Neuronal stem cell (in vitro differentiated cells): ENCODE measurements around the gene ASMTL.
"Not testable (repeated sequence)": the region's sequence is repeated elsewhere in the genome, so short reads cannot be mapped to it uniquely, and the experiment has no call there.

Experiments
- DNase-seq: peaks from one replicate; pipeline ENCODE4 v3.0.0-alpha.2; 2013; ENCODE audit warnings: low spot score
- H2AFZ ChIP-seq: one replicate; pipeline ENCODE4 v1.6.1; 2013; ENCODE audit warnings: mild to moderate bottlenecking, low read length, inconsistent platforms
- H2AK5ac ChIP-seq: 2 replicates; pipeline ENCODE4 v1.6.1; 2013; ENCODE audit warnings: low read depth, mild to moderate bottlenecking, inconsistent platforms, low read length, moderate library complexity, mixed read lengths
- H2BK120ac ChIP-seq: 2 replicates; pipeline ENCODE4 v1.6.1; 2013; ENCODE audit warnings: low read depth, mild to moderate bottlenecking, inconsistent platforms, low read length, moderate library complexity, mixed read lengths
- H2BK12ac ChIP-seq: one replicate; pipeline ENCODE4 v1.6.1; 2013; ENCODE audit warnings: low read length, inconsistent platforms
- H2BK15ac ChIP-seq: 2 replicates; pipeline ENCODE4 v1.6.1; 2013; ENCODE audit warnings: mild to moderate bottlenecking, low read length, inconsistent platforms, mixed read lengths
- H2BK5ac ChIP-seq: one replicate; pipeline ENCODE4 v1.6.1; 2013; ENCODE audit warnings: inconsistent platforms, mild to moderate bottlenecking, low read length, moderate library complexity
- H3K14ac ChIP-seq: one replicate; pipeline ENCODE4 v1.6.1; 2013; ENCODE audit warnings: low read length, inconsistent platforms
- H3K18ac ChIP-seq: 2 replicates; pipeline ENCODE4 v1.6.1; 2013; ENCODE audit warnings: low read length, inconsistent platforms
- H3K23ac ChIP-seq: 2 replicates; pipeline ENCODE4 v1.6.1; 2013; ENCODE audit warnings: low read depth, mild to moderate bottlenecking, mixed read lengths, low read length, inconsistent platforms; ENCODE audit not compliant: poor library complexity
- H3K27ac ChIP-seq: replicated peaks from 3 replicates; pipeline ENCODE4 v1.5.1; 2013; ENCODE audit warnings: low read length, inconsistent platforms
- H3K27me3 ChIP-seq, 3 experiments: 2 replicates each; pipeline ENCODE4 v1.6.1; 2013; ENCODE audit warnings: low read length in 3 of 3, mild to moderate bottlenecking in 2 of 3, inconsistent platforms in 1 of 3, low read depth in 1 of 3, mixed read lengths in 1 of 3, moderate library complexity in 1 of 3; ENCODE audit not compliant: control insufficient read depth in 3 of 3, insufficient read depth in 3 of 3
- H3K36me3 ChIP-seq, 2 donors: replicated peaks in 1 of 2; 2 replicates each; pipeline ENCODE4 v1.6.1; 2013; ENCODE audit warnings: low read length in 2 of 2; ENCODE audit not compliant: control insufficient read depth in 2 of 2, insufficient read depth in 2 of 2
- H3K4ac ChIP-seq: 2 replicates; pipeline ENCODE4 v1.6.1; 2013; ENCODE audit warnings: inconsistent platforms, mild to moderate bottlenecking, low read length, moderate library complexity
- H3K4me1 ChIP-seq, 2 donors: 1 replicate in 1 of 2; 2 replicates in 1 of 2; pipeline ENCODE4 v1.6.1; 2013; ENCODE audit warnings: low read length in 2 of 2, low read depth in 1 of 2; ENCODE audit not compliant: control insufficient read depth in 2 of 2, insufficient read depth in 1 of 2
- H3K4me2 ChIP-seq: one replicate; pipeline ENCODE4 v1.6.1; 2013; ENCODE audit warnings: mild to moderate bottlenecking, low read length, inconsistent platforms; ENCODE audit not compliant: insufficient read depth, poor library complexity, severe bottlenecking
- H3K4me3 ChIP-seq, 2 donors: 2 replicates each; pipeline ENCODE4 v1.5.1; 2013; ENCODE audit warnings: low read length in 2 of 2, mild to moderate bottlenecking in 2 of 2, inconsistent platforms in 1 of 2, moderate library complexity in 1 of 2
- H3K79me1 ChIP-seq: one replicate; pipeline ENCODE4 v1.6.1; 2013; ENCODE audit warnings: low read depth, mild to moderate bottlenecking, inconsistent platforms, low read length, moderate library complexity
- H3K9ac ChIP-seq: one replicate; pipeline ENCODE4 v1.6.1; 2013; ENCODE audit warnings: mild to moderate bottlenecking, low read depth, low read length, inconsistent platforms; ENCODE audit not compliant: poor library complexity
- H3K9me3 ChIP-seq, 2 donors: replicated peaks in 1 of 2; 2 replicates each; pipeline versions ENCODE3 to v1.6.1; 2013; ENCODE audit warnings: low read length in 2 of 2, mild to moderate bottlenecking in 2 of 2, inconsistent platforms in 1 of 2, low read depth in 1 of 2, mixed read lengths in 1 of 2, moderate library complexity in 1 of 2; ENCODE audit not compliant: control insufficient read depth in 2 of 2, insufficient read depth in 1 of 2
- H4K8ac ChIP-seq: one replicate; pipeline ENCODE4 v1.6.1; 2013; ENCODE audit warnings: low read depth, mild to moderate bottlenecking, inconsistent platforms, low read length, moderate library complexity
- H4K91ac ChIP-seq: one replicate; pipeline ENCODE4 v1.6.1; 2013; ENCODE audit warnings: low read length, low read depth, mild to moderate bottlenecking, inconsistent platforms; ENCODE audit not compliant: poor library complexity
- WGBS, 2 donors: extraction: QIAGEN DNeasy Blood & Tissue Kit; methylation state at CpG; one replicate each; pipeline ENCODE4 v1.1.7; 2013; ENCODE audit warnings: missing lambda C conversion rate in 2 of 2, mixed read lengths in 1 of 2; ENCODE audit not compliant: insufficient read length in 2 of 2, insufficient replicate concordance in 1 of 2; ENCODE audit errors: extremely low coverage in 2 of 2; 5-methylcytosine and 5-hydroxymethylcytosine counted together

The ASMTL gene

GRCh38 chrX:1448573-1449001, 4.1 kb downstream of the ASMTL start:
- H3K4me1 ChIP-seq, H3K4ac ChIP-seq, H3K27ac ChIP-seq, H4K91ac ChIP-seq, DNase-seq, H3K27me3 ChIP-seq, H2BK12ac ChIP-seq, H2BK15ac ChIP-seq, H2BK120ac ChIP-seq, H3K4me2 ChIP-seq, H3K9ac ChIP-seq, H2BK5ac ChIP-seq, H2AFZ ChIP-seq, H3K14ac ChIP-seq, H3K23ac ChIP-seq, H2AK5ac ChIP-seq, H3K18ac ChIP-seq: not testable (repeated sequence)
- Histone ChIP-seq H3K36me3 (peaks cover 11 to 21% of the 10 kb centered on the region in 2 donors), H3K9me3 (peaks cover 27% of the 10 kb centered on the region in 2 donors), H3K79me1 (peaks cover 27% of the 10 kb centered on the region), H4K8ac (peak overlapping the region; percentile 32), H3K4me3 (peak overlapping the region in 1 of 2 donors; percentile 30)
- no CpG with 5 or more reads among the region's 5 CpGs for WGBS, 2 donors

- not testable (repeated sequence) for H3K4me2 ChIP-seq, H3K4me1 ChIP-seq, H4K91ac ChIP-seq, DNase-seq, H3K27ac ChIP-seq, H3K14ac ChIP-seq, H3K23ac ChIP-seq, H3K18ac ChIP-seq, H3K4ac ChIP-seq, H2BK15ac ChIP-seq, H2BK12ac ChIP-seq, H2BK120ac ChIP-seq, H3K9ac ChIP-seq, H3K27me3 ChIP-seq, H2BK5ac ChIP-seq, H2AFZ ChIP-seq, H2AK5ac ChIP-seq
- Histone ChIP-seq H3K9me3 (peaks cover 29 to 32% of the 10 kb centered on the region in 2 donors), H3K79me1 (peaks cover 27% of the 10 kb centered on the region), H3K4me3 (peak overlapping the region in 1 of 2 donors; percentile 30), H3K36me3 (peaks cover 11 to 23% of the 10 kb centered on the region in 2 donors), H4K8ac (peak overlapping the region; percentile 32)
- no CpG with 5 or more reads among the region's 8 CpGs for WGBS, 2 donors
Observed at GRCh38 chrX:1447969-1448572, 4.6 kb downstream of the ASMTL start.

GRCh38 chrX:1446984-1447968, 5.4 kb downstream of the ASMTL start:
- not testable (repeated sequence) for H2BK12ac ChIP-seq, H3K27me3 ChIP-seq, H2BK15ac ChIP-seq, H2AFZ ChIP-seq, H3K23ac ChIP-seq, H3K4me1 ChIP-seq, H2AK5ac ChIP-seq, H3K14ac ChIP-seq, H2BK5ac ChIP-seq, H3K4ac ChIP-seq, H3K4me2 ChIP-seq, H4K91ac ChIP-seq, H3K9ac ChIP-seq, H3K18ac ChIP-seq, H4K8ac ChIP-seq, H2BK120ac ChIP-seq, DNase-seq, H3K27ac ChIP-seq
- no CpG with 5 or more reads among the region's 13 CpGs for WGBS, 2 donors
- H3K79me1 ChIP-seq: peaks cover 32% of the 10 kb centered on the region
- H3K4me3 ChIP-seq: peak overlapping the region in 1 of 2 donors; percentile 62
- peaks cover 29 to 32% of the 10 kb centered on the region in 2 donors for H3K9me3 ChIP-seq
- peaks cover 16 to 25% of the 10 kb centered on the region in 2 donors for H3K36me3 ChIP-seq
